Sigmoid colon (tissue), 4 donors: Measurements from ENCODE around the gene IL17REL.

Experiments used
- CTCF ChIP-seq, 4 experiments: fragments of 450-650 bp in 3 of 4; fragments of 200-600 bp in 1 of 4; IDR thresholded peaks; one replicate each; pipeline ENCODE4 v1.5.1; 2016 to 2019; ENCODE audit warnings: antibody characterized with exemption in 4 of 4, mild to moderate bottlenecking in 3 of 4, moderate library complexity in 2 of 4
- EP300 ChIP-seq, 4 donors: sonication (generic); formaldehyde crosslinking; IDR thresholded peaks; one replicate each; pipeline ENCODE4 v1.6.1; 2017; ENCODE audit warnings: antibody characterized with exemption in 4 of 4
- POLR2A ChIP-seq, 2 donors: fragments of 450-650 bp; IDR thresholded peaks; one replicate each; pipeline ENCODE4 v1.6.1; 2016; ENCODE audit warnings: antibody characterized with exemption in 2 of 2, mild to moderate bottlenecking in 2 of 2, moderate library complexity in 2 of 2
- POLR2AphosphoS5 ChIP-seq, 4 donors: sonication (generic); formaldehyde crosslinking; IDR thresholded peaks; one replicate each; pipeline ENCODE4 v1.6.1; 2017; ENCODE audit warnings: antibody characterized with exemption in 4 of 4

- TF ChIP-seq EP300 (IDR thresholded peaks at IDR 0.05) (no peak), POLR2A (IDR thresholded peaks at IDR 0.05) (no peak), CTCF (IDR thresholded peaks at IDR 0.05) (no peak), POLR2AphosphoS5 (IDR thresholded peaks at IDR 0.05) (no peak)
These were observed 36.8 kb downstream of the IL17REL start for GRCh38 chr22:49975543-49976389.
